SU-DHL-6 (cell line): ENCODE measurements around the gene WNT7B.
A peak's percentile ranks its signal among the peaks of the same experiment; 100 is the strongest.
"Not testable (repeated sequence)": the region's sequence is repeated elsewhere in the genome, so short reads cannot be mapped to it uniquely, and the experiment has no call there.

Experiments
- H2AFZ ChIP-seq: fragments of 200-600 bp; sonication (generic); 2 replicates; pipeline ENCODE4 v1.6.1; 2014; ENCODE audit warnings: low read depth, mild to moderate bottlenecking, moderate library complexity, mixed read lengths, antibody characterized with exemption, low read length; ENCODE audit not compliant: severe bottlenecking
- H3F3A ChIP-seq: fragments of 200-600 bp; shearing (Covaris generic); 2 replicates; pipeline ENCODE4 v1.6.0; 2016; ENCODE audit warnings: antibody characterized with exemption, mild to moderate bottlenecking; ENCODE audit not compliant: insufficient read depth
- H3K27ac ChIP-seq: fragments of 200-600 bp; sonication (generic); 2 replicates; pipeline ENCODE4 v1.5.1; 2016; ENCODE audit warnings: low read depth, mild to moderate bottlenecking, low read length, moderate library complexity, mixed read lengths
- H3K27me3 ChIP-seq: fragments of 200-600 bp; sonication (generic), shearing (Covaris generic); 2 replicates; pipeline ENCODE4 v1.6.0; 2014; ENCODE audit warnings: mild to moderate bottlenecking, low read length
- H3K36me3 ChIP-seq: fragments of 200-600 bp; sonication (generic); 2 replicates; pipeline ENCODE4 v1.6.1; 2014; ENCODE audit warnings: mild to moderate bottlenecking, low read length, mixed read lengths
- H3K4me2 ChIP-seq: fragments of 300-600, 200-600 bp; shearing (Covaris generic), sonication (generic); 2 replicates; pipeline ENCODE4 v1.6.0; 2014; ENCODE audit warnings: low read length, low read depth, mild to moderate bottlenecking; ENCODE audit not compliant: poor library complexity, severe bottlenecking
- H3K4me3 ChIP-seq: fragments of 200-600 bp; sonication (generic); 2 replicates; pipeline ENCODE4 v1.5.1; 2014; ENCODE audit warnings: antibody characterized with exemption, low read length, mild to moderate bottlenecking, mixed read lengths; ENCODE audit not compliant: insufficient read depth, poor library complexity, severe bottlenecking
- H3K79me2 ChIP-seq: fragments of 200-600 bp; sonication (generic); 2 replicates; pipeline ENCODE4 v1.6.1; 2014; ENCODE audit warnings: mild to moderate bottlenecking, low read length, moderate library complexity; ENCODE audit not compliant: insufficient read depth
- H3K9ac ChIP-seq: fragments of 200-600 bp; sonication (generic); 2 replicates; pipeline ENCODE4 v1.7.0; 2014; ENCODE audit warnings: mild to moderate bottlenecking, low read length
- H3K9me2 ChIP-seq: fragments of 200-600 bp; sonication (generic); replicated peaks from 2 replicates; pipeline ENCODE4 v1.6.1; 2014; ENCODE audit warnings: low read length; ENCODE audit not compliant: insufficient read depth
- H3K9me3 ChIP-seq: fragments of 200-600 bp; sonication (generic); 2 replicates; pipeline ENCODE4 v1.6.1; 2014; ENCODE audit warnings: low read length, mixed read lengths; ENCODE audit not compliant: insufficient read depth
- H4K20me1 ChIP-seq: fragments of 200-600 bp; sonication (generic); 2 replicates; pipeline ENCODE4 v1.6.1; 2014; ENCODE audit warnings: low read depth, mild to moderate bottlenecking, antibody characterized with exemption, low read length, moderate library complexity, mixed read lengths
- EZH2phosphoT487 ChIP-seq: fragments of 200-600 bp; sonication (generic), shearing (Covaris generic); conservative IDR thresholded peaks from 2 replicates; pipeline ENCODE4 v1.6.1; 2018; ENCODE audit warnings: mild to moderate bottlenecking, antibody characterized with exemption, low read length, moderate library complexity, mixed read lengths
- TF ChIP-seq, protein P1 (sequence below): fragments of 200-600 bp; sonication (generic); IDR thresholded peaks from one replicate; pipeline ENCODE4 v1.5.1; 2017; ENCODE audit warnings: antibody characterized with exemption, mild to moderate bottlenecking, low read length, moderate library complexity; ENCODE audit not compliant: insufficient read depth, poor library complexity, severe bottlenecking

Gene WNT7B

DNA sequence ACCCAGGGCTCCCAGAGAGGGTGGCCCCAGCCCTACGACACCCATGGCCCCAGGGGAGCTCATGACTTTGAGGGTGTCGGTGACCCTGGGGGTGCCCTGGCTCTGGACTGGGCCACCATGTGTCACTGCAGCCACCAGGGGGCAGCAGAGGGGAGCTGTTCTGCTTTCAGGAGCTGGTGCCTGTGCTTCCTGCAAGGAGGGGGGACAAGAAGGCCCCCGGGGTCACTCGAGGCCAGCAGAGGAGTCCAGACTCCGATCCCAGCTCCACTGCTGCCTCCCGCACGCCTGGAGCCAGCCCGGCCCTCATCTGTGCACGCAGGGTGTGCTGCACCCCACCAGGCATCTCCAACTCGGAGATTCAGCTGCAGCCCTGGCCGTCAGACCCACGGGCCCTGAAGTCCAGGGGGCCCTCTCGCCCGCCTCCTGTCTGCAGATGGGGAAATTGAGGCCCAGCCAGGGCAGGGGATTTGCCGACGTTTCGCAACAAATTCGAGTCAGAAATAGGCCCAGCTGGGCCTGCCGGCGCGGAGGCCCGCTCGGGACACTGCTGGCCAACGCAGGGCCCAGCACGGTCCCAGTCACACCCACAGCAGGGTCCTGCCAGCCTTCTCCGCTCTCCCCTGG is 29.5 kb upstream of the WNT7B start:
- H2AFZ ChIP-seq = no peak overlapping the region
- no peak overlapping the region for H3K4me2 ChIP-seq
- no peaks in the 10 kb centered on the region for H4K20me1 ChIP-seq
- no peak overlapping the region for H3K27ac ChIP-seq
- no peaks in the 10 kb centered on the region for H3K79me2 ChIP-seq
- no peaks in the 10 kb centered on the region for H3K9me2 ChIP-seq
- no peaks in the 10 kb centered on the region for H3K27me3 ChIP-seq
- no peak overlapping the region for H3K4me3 ChIP-seq
- no peaks in the 10 kb centered on the region for H3K9me3 ChIP-seq
- H3K9ac ChIP-seq = no peak overlapping the region
- no peak for TF ChIP-seq EZH2phosphoT487
- TF ChIP-seq, protein P1, sequence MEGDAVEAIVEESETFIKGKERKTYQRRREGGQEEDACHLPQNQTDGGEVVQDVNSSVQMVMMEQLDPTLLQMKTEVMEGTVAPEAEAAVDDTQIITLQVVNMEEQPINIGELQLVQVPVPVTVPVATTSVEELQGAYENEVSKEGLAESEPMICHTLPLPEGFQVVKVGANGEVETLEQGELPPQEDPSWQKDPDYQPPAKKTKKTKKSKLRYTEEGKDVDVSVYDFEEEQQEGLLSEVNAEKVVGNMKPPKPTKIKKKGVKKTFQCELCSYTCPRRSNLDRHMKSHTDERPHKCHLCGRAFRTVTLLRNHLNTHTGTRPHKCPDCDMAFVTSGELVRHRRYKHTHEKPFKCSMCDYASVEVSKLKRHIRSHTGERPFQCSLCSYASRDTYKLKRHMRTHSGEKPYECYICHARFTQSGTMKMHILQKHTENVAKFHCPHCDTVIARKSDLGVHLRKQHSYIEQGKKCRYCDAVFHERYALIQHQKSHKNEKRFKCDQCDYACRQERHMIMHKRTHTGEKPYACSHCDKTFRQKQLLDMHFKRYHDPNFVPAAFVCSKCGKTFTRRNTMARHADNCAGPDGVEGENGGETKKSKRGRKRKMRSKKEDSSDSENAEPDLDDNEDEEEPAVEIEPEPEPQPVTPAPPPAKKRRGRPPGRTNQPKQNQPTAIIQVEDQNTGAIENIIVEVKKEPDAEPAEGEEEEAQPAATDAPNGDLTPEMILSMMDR = peak; percentile 95
- H3F3A ChIP-seq = no peaks in the 10 kb centered on the region
- H3K36me3 ChIP-seq = no peaks in the 10 kb centered on the region

DNA sequence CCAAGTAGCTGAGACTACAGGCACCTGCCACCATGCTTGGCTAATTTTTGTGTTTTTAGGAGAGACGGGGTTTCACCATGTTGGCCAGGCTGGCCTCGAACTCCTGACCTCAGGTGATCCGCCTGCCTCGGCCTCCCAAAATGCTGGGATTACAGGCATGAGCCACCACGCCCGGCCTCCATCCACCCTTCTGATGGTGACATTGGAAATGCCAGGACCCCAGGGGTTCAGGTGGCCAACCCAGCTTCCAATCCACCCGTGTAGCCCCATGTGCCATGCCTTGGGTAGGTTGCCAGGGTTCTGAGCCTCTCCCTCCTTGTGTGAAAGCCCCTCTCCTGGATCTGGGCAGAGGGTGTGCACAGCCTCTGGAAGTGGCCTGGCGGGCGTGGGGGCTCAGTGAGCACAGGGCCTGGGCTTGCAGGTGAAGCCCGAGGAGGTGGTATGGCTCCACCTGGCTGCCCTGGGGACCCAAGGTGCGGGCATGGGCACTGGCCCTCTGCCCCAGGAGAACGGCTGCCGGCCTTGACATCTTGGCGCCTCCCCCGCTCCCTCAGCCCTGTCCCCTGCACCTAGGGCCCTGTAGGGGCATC is 28.2 kb upstream of the WNT7B start:
- not testable (repeated sequence) for H3F3A ChIP-seq, H3K27ac ChIP-seq, H3K9me2 ChIP-seq, H3K4me2 ChIP-seq, H2AFZ ChIP-seq, H3K9me3 ChIP-seq, H3K79me2 ChIP-seq, H4K20me1 ChIP-seq, H3K27me3 ChIP-seq, H3K4me3 ChIP-seq, H3K9ac ChIP-seq, H3K36me3 ChIP-seq

DNA sequence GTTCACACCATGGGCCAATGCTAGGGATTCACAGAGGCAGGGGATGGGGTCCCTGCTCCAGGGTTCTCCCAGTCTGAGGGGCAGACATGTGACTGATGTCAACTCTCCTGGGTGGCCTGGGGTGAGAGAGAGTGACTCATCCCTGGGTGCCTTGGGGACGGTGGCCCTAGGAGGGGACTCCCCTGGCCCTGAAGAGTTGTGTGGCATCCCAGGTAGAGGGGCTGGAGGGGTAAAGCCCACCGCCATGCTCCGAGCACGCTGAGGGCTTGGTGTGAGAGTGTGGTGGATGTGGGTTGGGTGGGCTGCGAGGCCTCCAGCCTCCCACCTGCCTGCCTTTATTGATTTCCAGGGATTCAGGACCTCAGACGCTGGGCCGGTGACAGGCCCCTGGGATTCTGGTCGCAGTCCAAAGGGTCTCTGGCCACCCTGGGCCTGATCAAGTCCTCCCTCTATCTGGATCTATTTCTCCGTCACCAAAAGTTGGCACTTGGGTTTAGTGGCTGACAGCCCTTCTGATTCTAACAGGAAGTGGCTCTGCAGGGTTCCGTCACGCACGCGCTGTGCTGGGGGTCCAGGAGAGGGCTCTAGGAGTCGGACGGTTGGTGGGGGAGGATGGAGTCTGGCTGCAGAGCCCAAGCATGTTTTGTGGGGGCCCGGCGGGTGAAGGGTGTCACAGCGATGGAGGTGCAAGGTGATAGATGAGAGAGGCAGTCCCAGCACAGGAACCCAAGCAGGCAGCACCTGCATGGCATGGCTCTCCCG is 27.3 kb upstream of the WNT7B start:
- Histone ChIP-seq H3K27me3 (no peaks in the 10 kb centered on the region), H3K9me3 (no peaks in the 10 kb centered on the region), H3F3A (no peaks in the 10 kb centered on the region), H4K20me1 (no peaks in the 10 kb centered on the region), H3K36me3 (no peaks in the 10 kb centered on the region), H3K9me2 (no peaks in the 10 kb centered on the region), H2AFZ (no peak overlapping the region), H3K4me3 (no peak overlapping the region), H3K4me2 (no peak overlapping the region), H3K79me2 (no peaks in the 10 kb centered on the region), H3K27ac (no peak overlapping the region), H3K9ac (no peak overlapping the region)
- TF ChIP-seq EZH2phosphoT487 = no peak
- TF ChIP-seq, protein P1 = no peak
